ENCODE results near the gene KRTAP12-4.

Gene KRTAP12-4

GRCh38 chr21:44681861-44682579 lies 27.6 kb upstream of the KRTAP12-4 start, which contains the start of gene KRTAP12-1:
TSS of gene KRTAP12-1 (minus strand) at chr21:44682163. CDS start at chr21:44682123, 40 bp downstream.
- WGBS (ENCODE audit: extremely low coverage, insufficient coverage, insufficient read length) = no CpG with 5 or more reads among the region's 23 CpGs
- no peak within 1 kb of the TSS for H2AK5ac ChIP-seq (ENCODE audit: low read length)

GRCh38 chr21:44681152-44681551 lies 26.7 kb upstream of the KRTAP12-4 start:
- Histone ChIP-seq H2AK5ac (ENCODE audit: low read length) (no peak overlapping the region), H3K18ac (ENCODE audit: low read length) (no peak overlapping the region), H4K8ac (ENCODE audit: low read depth, low read length) (no peak overlapping the region), H4K91ac (ENCODE audit: low read depth, low read length) (no peak overlapping the region), H3K27ac (ENCODE audit: low read depth, low read length) (no peak overlapping the region), H3K79me2 (ENCODE audit: control insufficient read depth, insufficient read depth, low read length, poor library complexity) (no peaks in the 10 kb centered on the region), H2BK5ac (ENCODE audit: low read depth, low read length, poor library complexity) (no peak overlapping the region), H3K27me3 (ENCODE audit: insufficient read depth, low read length) (no peaks in the 10 kb centered on the region), H3K4ac (ENCODE audit: low read depth, low read length) (no peak overlapping the region), H3K36me3 (ENCODE audit: control insufficient read depth in 1 of 2, insufficient read depth in 2 of 2, low read length in 2 of 2) (no peaks in the 10 kb centered on the region), H3K4me1 (ENCODE audit: control insufficient read depth in 1 of 2, insufficient read depth in 2 of 2, low read length in 2 of 2) (no peaks in the 10 kb centered on the region), H2BK12ac (ENCODE audit: low read length) (no peak overlapping the region), H2BK120ac (ENCODE audit: insufficient read depth, low read length, poor library complexity) (no peak overlapping the region), H3K23ac (ENCODE audit: low read length) (no peak overlapping the region), H3K9me3 (ENCODE audit: insufficient read depth, low read depth, low read length) (peaks cover 2% of the 10 kb centered on the region), H3K14ac (ENCODE audit: low read length) (no peak overlapping the region), H3K4me2 (ENCODE audit: low read length) (no peak overlapping the region), H2AFZ (ENCODE audit: insufficient read depth, low read length, poor library complexity) (no peak overlapping the region), H3K79me1 (ENCODE audit: low read length) (no peaks in the 10 kb centered on the region), H3K9ac (ENCODE audit: low read length) (no peak overlapping the region), H4K12ac (ENCODE audit: low read depth, low read length) (no peak overlapping the region), H3K4me3 (ENCODE audit: low read depth, low read length) (no peak overlapping the region)
- WGBS (ENCODE audit: extremely low coverage, insufficient coverage, insufficient read length) = no CpG with 5 or more reads among the region's 11 CpGs
- DNase-seq = no peak

More at GRCh38 chr21:44681861-44682579, 27.6 kb upstream of the KRTAP12-4 start, which contains the start of gene KRTAP12-1:
- Histone ChIP-seq H3K4me1 (ENCODE audit: control insufficient read depth in 1 of 2, insufficient read depth in 2 of 2, low read length in 2 of 2) (no peaks in the 10 kb centered on the region), H3K79me1 (ENCODE audit: low read length) (no peaks in the 10 kb centered on the region), H3K27me3 (ENCODE audit: insufficient read depth, low read length) (no peaks in the 10 kb centered on the region), H3K14ac (ENCODE audit: low read length) (no peak within 1 kb of the TSS), H4K8ac (ENCODE audit: low read depth, low read length) (no peak within 1 kb of the TSS), H3K23ac (ENCODE audit: low read length) (no peak within 1 kb of the TSS), H2BK12ac (ENCODE audit: low read length) (no peak within 1 kb of the TSS), H3K18ac (ENCODE audit: low read length) (no peak within 1 kb of the TSS), H3K27ac (ENCODE audit: low read depth, low read length) (no peak within 1 kb of the TSS), H4K12ac (ENCODE audit: low read depth, low read length) (no peak within 1 kb of the TSS), H2AFZ (ENCODE audit: insufficient read depth, low read length, poor library complexity) (no peak within 1 kb of the TSS), H3K79me2 (ENCODE audit: control insufficient read depth, insufficient read depth, low read length, poor library complexity) (no peaks in the 10 kb centered on the region), H3K4ac (ENCODE audit: low read depth, low read length) (no peak within 1 kb of the TSS), H3K9ac (ENCODE audit: low read length) (no peak within 1 kb of the TSS), H2BK5ac (ENCODE audit: low read depth, low read length, poor library complexity) (no peak within 1 kb of the TSS), H4K91ac (ENCODE audit: low read depth, low read length) (no peak within 1 kb of the TSS), H3K9me3 (ENCODE audit: insufficient read depth, low read depth, low read length) (peaks cover 2% of the 10 kb centered on the region), H3K36me3 (ENCODE audit: control insufficient read depth in 1 of 2, insufficient read depth in 2 of 2, low read length in 2 of 2) (no peaks in the 10 kb centered on the region), H2BK120ac (ENCODE audit: insufficient read depth, low read length, poor library complexity) (no peak within 1 kb of the TSS), H3K4me2 (ENCODE audit: low read length) (no peak within 1 kb of the TSS), H3K4me3 (ENCODE audit: low read depth, low read length) (no peak within 1 kb of the TSS)
- DNase-seq = no peak

- H3K4me2 ChIP-seq (ENCODE audit: low read length) = no peak overlapping the region
- H3K4me3 ChIP-seq (ENCODE audit: low read depth, low read length) = no peak overlapping the region
- WGBS (ENCODE audit: extremely low coverage, insufficient coverage, insufficient read length) = no CpG with 5 or more reads among the region's 13 CpGs
- no peak overlapping the region for H2BK5ac ChIP-seq (ENCODE audit: low read depth, low read length, poor library complexity)
- H3K36me3 ChIP-seq (ENCODE audit: control insufficient read depth in 1 of 2, insufficient read depth in 2 of 2, low read length in 2 of 2) = no peaks in the 10 kb centered on the region
- no peak overlapping the region for H2BK12ac ChIP-seq (ENCODE audit: low read length)
- no peak overlapping the region for H3K27ac ChIP-seq (ENCODE audit: low read depth, low read length)
- H3K4ac ChIP-seq (ENCODE audit: low read depth, low read length) = no peak overlapping the region
- no peak for DNase-seq
- no peaks in the 10 kb centered on the region for H3K4me1 ChIP-seq (ENCODE audit: control insufficient read depth in 1 of 2, insufficient read depth in 2 of 2, low read length in 2 of 2)
- no peak overlapping the region for H2AK5ac ChIP-seq (ENCODE audit: low read length)
- no peaks in the 10 kb centered on the region for H3K79me1 ChIP-seq (ENCODE audit: low read length)
- no peaks in the 10 kb centered on the region for H3K27me3 ChIP-seq (ENCODE audit: insufficient read depth, low read length)
- no peak overlapping the region for H4K12ac ChIP-seq (ENCODE audit: low read depth, low read length)
- no peak overlapping the region for H3K9ac ChIP-seq (ENCODE audit: low read length)
- H2BK120ac ChIP-seq (ENCODE audit: insufficient read depth, low read length, poor library complexity) = no peak overlapping the region
- no peak overlapping the region for H4K91ac ChIP-seq (ENCODE audit: low read depth, low read length)
- no peak overlapping the region for H3K14ac ChIP-seq (ENCODE audit: low read length)
- H3K18ac ChIP-seq (ENCODE audit: low read length) = no peak overlapping the region
- no peaks in the 10 kb centered on the region for H3K79me2 ChIP-seq (ENCODE audit: control insufficient read depth, insufficient read depth, low read length, poor library complexity)
- no peak overlapping the region for H2AFZ ChIP-seq (ENCODE audit: insufficient read depth, low read length, poor library complexity)
- H3K23ac ChIP-seq (ENCODE audit: low read length) = no peak overlapping the region
- H4K8ac ChIP-seq (ENCODE audit: low read depth, low read length) = no peak overlapping the region
- H3K9me3 ChIP-seq (ENCODE audit: insufficient read depth, low read depth, low read length) = no peaks in the 10 kb centered on the region
These were observed 23.4 kb upstream of the KRTAP12-4 start for GRCh38 chr21:44677881-44678280.

- H4K8ac ChIP-seq (ENCODE audit: low read depth, low read length) = no peak overlapping the region
- no peaks in the 10 kb centered on the region for H3K4me1 ChIP-seq (ENCODE audit: control insufficient read depth in 1 of 2, insufficient read depth in 2 of 2, low read length in 2 of 2)
- H3K4me3 ChIP-seq (ENCODE audit: low read depth, low read length) = no peak overlapping the region
- H2BK12ac ChIP-seq (ENCODE audit: low read length) = no peak overlapping the region
- H3K18ac ChIP-seq (ENCODE audit: low read length) = no peak overlapping the region
- no peak overlapping the region for H3K27ac ChIP-seq (ENCODE audit: low read depth, low read length)
- H3K23ac ChIP-seq (ENCODE audit: low read length) = no peak overlapping the region
- no peak overlapping the region for H3K4me2 ChIP-seq (ENCODE audit: low read length)
- no peak overlapping the region for H3K4ac ChIP-seq (ENCODE audit: low read depth, low read length)
- no peaks in the 10 kb centered on the region for H3K79me2 ChIP-seq (ENCODE audit: control insufficient read depth, insufficient read depth, low read length, poor library complexity)
- no peak overlapping the region for H3K9ac ChIP-seq (ENCODE audit: low read length)
- H2BK5ac ChIP-seq (ENCODE audit: low read depth, low read length, poor library complexity) = no peak overlapping the region
- H2BK120ac ChIP-seq (ENCODE audit: insufficient read depth, low read length, poor library complexity) = no peak overlapping the region
- peaks cover 15% of the 10 kb centered on the region for H3K9me3 ChIP-seq (ENCODE audit: insufficient read depth, low read depth, low read length)
- no peaks in the 10 kb centered on the region for H3K36me3 ChIP-seq (ENCODE audit: control insufficient read depth in 1 of 2, insufficient read depth in 2 of 2, low read length in 2 of 2)
- no CpG with 5 or more reads among the region's 1 CpG for WGBS (ENCODE audit: extremely low coverage, insufficient coverage, insufficient read length)
- H4K12ac ChIP-seq (ENCODE audit: low read depth, low read length) = no peak overlapping the region
- DNase-seq = no peak
- H4K91ac ChIP-seq (ENCODE audit: low read depth, low read length) = no peak overlapping the region
- no peaks in the 10 kb centered on the region for H3K27me3 ChIP-seq (ENCODE audit: insufficient read depth, low read length)
- no peak overlapping the region for H2AFZ ChIP-seq (ENCODE audit: insufficient read depth, low read length, poor library complexity)
- H2AK5ac ChIP-seq (ENCODE audit: low read length) = no peak overlapping the region
- no peaks in the 10 kb centered on the region for H3K79me1 ChIP-seq (ENCODE audit: low read length)
- H3K14ac ChIP-seq (ENCODE audit: low read length) = no peak overlapping the region
These were observed 17.5 kb upstream of the KRTAP12-4 start for GRCh38 chr21:44671911-44672310.

Data from trophoblast cell (in vitro differentiated cells and primary cell).